ENCODE data around the gene KXD1.
"Not testable (repeated sequence)": the region's sequence is repeated elsewhere in the genome, so short reads cannot be mapped to it uniquely, and the experiment has no call there.

KXD1 gene

GRCh38 chr19:18557411-18558201, at the start of gene KXD1:
TSS of gene KXD1 (plus strand) at chr19:18557870. CDS start at chr19:18562057, 4,187 bp downstream.
- DNase-seq = peak; percentile 99

- DNase-seq = no peak
Measured at GRCh38 chr19:18508585-18508984, 49.1 kb upstream of the KXD1 start.

- DNase-seq = no peak
Measured at GRCh38 chr19:18510216-18510615, 47.5 kb upstream of the KXD1 start.

GRCh38 chr19:18513868-18514267, 43.8 kb upstream of the KXD1 start:
- no peak for DNase-seq

GRCh38 chr19:18514800-18515682, 42.6 kb upstream of the KXD1 start:
- DNase-seq = peak; percentile 79

GRCh38 chr19:18515959-18516358, 41.7 kb upstream of the KXD1 start:
- no peak for DNase-seq

GRCh38 chr19:18517606-18518005, 40.1 kb upstream of the KXD1 start:
- no peak for DNase-seq

- DNase-seq = no peak
Measured at GRCh38 chr19:18518639-18519038, 39.0 kb upstream of the KXD1 start.

- DNase-seq = peak; percentile 68
Measured at GRCh38 chr19:18519962-18520847, 37.5 kb upstream of the KXD1 start.

GRCh38 chr19:18520848-18521691, 36.6 kb upstream of the KXD1 start:
- DNase-seq = peak; percentile 55

- DNase-seq = no peak
Measured at GRCh38 chr19:18521692-18522123, 36.0 kb upstream of the KXD1 start, which contains the start of gene ELL. TSS of gene ELL (minus strand) at chr19:18522070. CDS start at chr19:18522055, 15 bp downstream.

- DNase-seq = peak; percentile 100
Measured at GRCh38 chr19:18522124-18522861, 35.4 kb upstream of the KXD1 start.

GRCh38 chr19:18522862-18523440, 34.7 kb upstream of the KXD1 start:
- not testable (repeated sequence) for DNase-seq

GRCh38 chr19:18523841-18524240, 33.8 kb upstream of the KXD1 start:
- no peak for DNase-seq

- no peak for DNase-seq
Measured at GRCh38 chr19:18526316-18526715, 31.4 kb upstream of the KXD1 start.

- DNase-seq = no peak
Measured at GRCh38 chr19:18529782-18530181, 27.9 kb upstream of the KXD1 start.

- DNase-seq = no peak
Measured at GRCh38 chr19:18531485-18531884, 26.2 kb upstream of the KXD1 start.

- DNase-seq = no peak
Measured at GRCh38 chr19:18532168-18532890, 25.3 kb upstream of the KXD1 start.

- DNase-seq = no peak
Measured at GRCh38 chr19:18533058-18533457, 24.6 kb upstream of the KXD1 start.

GRCh38 chr19:18536475-18536874, 21.2 kb upstream of the KXD1 start:
- no peak for DNase-seq

All from CD4-positive, alpha-beta T cell treated with Interferon gamma for 1 hour (primary cell).